Liver (tissue), 9 donors: ENCODE measurements around the gene CEL. TPM values are rescaled to one million over a fixed set of nuclear protein-coding genes. Genes with fewer than 3 reads are reported as not detected.

Source experiments
- DNase-seq: peaks from one replicate; pipeline ENCODE4 v3.0.0-alpha.2; 2017; ENCODE audit warnings: low spot score
- H3K27ac ChIP-seq, 2 donors: one replicate each; pipeline ENCODE4 v1.7.0; 2013; ENCODE audit warnings: inconsistent platforms in 2 of 2, low read length in 2 of 2, control low read depth in 1 of 2, low read depth in 1 of 2, mild to moderate bottlenecking in 1 of 2
- H3K27me3 ChIP-seq, 4 donors: one replicate each; pipeline versions ENCODE4 v1.6.1 to v1.7.0; 2013; ENCODE audit warnings: low read length in 3 of 4, inconsistent platforms in 1 of 4, mild to moderate bottlenecking in 1 of 4, moderate library complexity in 1 of 4; ENCODE audit not compliant: control insufficient read depth in 4 of 4, insufficient read depth in 4 of 4
- H3K36me3 ChIP-seq, 4 donors: one replicate each; pipeline versions ENCODE4 v1.6.1 to v1.7.0; 2013; ENCODE audit warnings: low read length in 3 of 4, mild to moderate bottlenecking in 3 of 4, low read depth in 1 of 4, moderate library complexity in 1 of 4; ENCODE audit not compliant: control insufficient read depth in 4 of 4, insufficient read depth in 3 of 4
- H3K4me1 ChIP-seq, 4 donors: one replicate each; pipeline versions ENCODE4 v1.6.1 to v1.7.0; 2013; ENCODE audit warnings: low read length in 3 of 4, mild to moderate bottlenecking in 3 of 4, moderate library complexity in 1 of 4; ENCODE audit not compliant: control insufficient read depth in 4 of 4, insufficient read depth in 4 of 4
- H3K4me3 ChIP-seq, 3 donors: one replicate each; pipeline versions ENCODE4 v1.6.1 to v1.7.0; 2013; ENCODE audit warnings: low read length in 3 of 3, control low read depth in 1 of 3, low read depth in 1 of 3, mild to moderate bottlenecking in 1 of 3
- H3K9ac ChIP-seq, 2 donors: one replicate each; pipeline ENCODE4 v1.7.0; 2013; ENCODE audit warnings: low read length in 2 of 2, mild to moderate bottlenecking in 2 of 2, moderate library complexity in 2 of 2, control low read depth in 1 of 2, low read depth in 1 of 2
- H3K9me3 ChIP-seq, 4 donors: one replicate each; pipeline versions ENCODE4 v1.6.1 to v1.7.0; 2013; ENCODE audit warnings: low read length in 3 of 4; ENCODE audit not compliant: control insufficient read depth in 4 of 4
- ATF3 ChIP-seq: IDR thresholded peaks from 2 replicates; pipeline ENCODE4 v1.6.1; 2016; ENCODE audit warnings: antibody characterized with exemption
- FOXA1 ChIP-seq: IDR thresholded peaks from 2 replicates; pipeline ENCODE4 v1.6.1; 2016; ENCODE audit warnings: antibody characterized with exemption
- FOXA2 ChIP-seq: IDR thresholded peaks from 2 replicates; pipeline ENCODE4 v1.6.1; 2016; ENCODE audit warnings: antibody characterized with exemption
- GABPA ChIP-seq, 2 donors: IDR thresholded peaks in 1 of 2; conservative IDR thresholded peaks in 1 of 2; 2 replicates each; pipeline ENCODE4 v1.6.1; 2016; ENCODE audit warnings: antibody characterized with exemption in 2 of 2, mild to moderate bottlenecking in 1 of 2, moderate library complexity in 1 of 2
- HNF4A ChIP-seq, 2 donors: conservative IDR thresholded peaks; 2 replicates each; pipeline ENCODE4 v1.6.1; 2016; ENCODE audit warnings: antibody characterized with exemption in 2 of 2, mild to moderate bottlenecking in 2 of 2
- HNF4G ChIP-seq: IDR thresholded peaks from 2 replicates; pipeline ENCODE4 v1.6.1; 2016; ENCODE audit warnings: antibody characterized with exemption
- JUND ChIP-seq, 2 donors: IDR thresholded peaks; 2 replicates each; pipeline ENCODE4 v1.6.1; 2016; ENCODE audit warnings: antibody characterized with exemption in 2 of 2
- RAD21 ChIP-seq, 2 donors: IDR thresholded peaks; 2 replicates each; pipeline ENCODE4 v1.6.1; 2016; ENCODE audit warnings: antibody characterized with exemption in 2 of 2, mild to moderate bottlenecking in 2 of 2
- RXRA ChIP-seq, 2 donors: IDR thresholded peaks; 2 replicates each; pipeline ENCODE4 v1.6.1; 2017 to 2018; ENCODE audit warnings: antibody characterized with exemption in 2 of 2, mild to moderate bottlenecking in 1 of 2
- TAF1 ChIP-seq: conservative IDR thresholded peaks from 2 replicates; pipeline ENCODE4 v1.6.1; 2016; ENCODE audit warnings: antibody characterized with exemption, mild to moderate bottlenecking
- YY1 ChIP-seq: IDR thresholded peaks from 2 replicates; pipeline ENCODE4 v1.6.1; 2016; ENCODE audit warnings: antibody characterized with exemption, mild to moderate bottlenecking
- ZBTB33 ChIP-seq: IDR thresholded peaks from 2 replicates; pipeline ENCODE4 v1.6.1; 2016; ENCODE audit warnings: antibody characterized with exemption
- WGBS: extraction: QIAGEN DNeasy Blood & Tissue Kit; methylation state at CpG from one replicate; pipeline ENCODE4 v1.1.7; 2013; 5-methylcytosine and 5-hydroxymethylcytosine counted together
- polyA plus RNA-seq, 2 donors: library from polyadenylated mRNA; stranded (reverse) in 1 of 2; unstranded in 1 of 2; fragments of 200-250 nt in 1 of 2; fragments of >200 nt in 1 of 2; fragmentation: Nextera tagmentation in 1 of 2; extraction: Ambion mirVana in 1 of 2; gene quantifications; one replicate each; pipeline versions ENCODE4 v1.2.1 to v1.2.3, GENCODE V29; 2013 to 2015
- total RNA-seq, 2 donors: library from RNA; depleted of rRNA; stranded (reverse); fragments of >200 nt; gene quantifications; one replicate each; pipeline ENCODE4 v1.2.3, GENCODE V29; 2014
- TF ChIP-seq, protein P1 (sequence below): IDR thresholded peaks from 2 replicates; pipeline ENCODE4 v1.6.1; 2016; ENCODE audit warnings: antibody characterized with exemption
- TF ChIP-seq, protein P2 (sequence below): IDR thresholded peaks from 2 replicates; pipeline ENCODE4 v1.6.1; 2016; ENCODE audit warnings: antibody characterized with exemption, mild to moderate bottlenecking
- TF ChIP-seq, protein P3 (sequence below): fragments of 150-350 bp; IDR thresholded peaks from 2 replicates; pipeline ENCODE4 v1.5.1; 2017; ENCODE audit warnings: improper control_type of control experiment, low read depth, low read length; ENCODE audit not compliant: missing input control
- donor health status: healthy.
- donor health status: healthy.
- donor health status: healthy.
- donor health status: healthy.
- donor health status: healthy.

The CEL gene
- total and polyA plus RNA-seq, 4 donors: 0.08 to 0.25 (median 0.09) TPM; not detected in 1

DNA sequence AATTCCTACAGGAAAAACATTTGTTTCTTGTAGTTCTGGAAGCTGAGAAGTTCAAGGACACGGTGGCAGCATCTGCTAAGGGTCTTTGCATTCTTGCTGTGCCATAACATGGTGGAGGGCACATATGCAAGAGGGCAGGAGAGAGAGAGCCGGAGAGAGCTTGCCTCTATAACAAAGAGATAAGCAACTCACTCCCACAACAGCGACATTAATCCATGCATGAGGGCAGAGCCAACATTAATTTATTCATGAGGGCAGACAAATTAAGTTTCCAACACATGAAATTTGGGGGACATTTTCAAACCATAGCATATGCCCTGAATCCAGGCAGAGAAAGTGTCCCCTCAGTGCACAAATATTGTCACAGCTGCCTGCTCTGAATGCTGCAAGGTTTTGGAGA lies 35.4 kb upstream of the CEL start:
- TF ChIP-seq ZBTB33: no peak
- TF ChIP-seq JUND (IDR thresholded peaks at IDR 0.05): no peak
- no peak for TF ChIP-seq YY1
- no peak for TF ChIP-seq RAD21 (IDR thresholded peaks at IDR 0.05)
- no peak for TF ChIP-seq ATF3
- TF ChIP-seq FOXA1: no peak
- no peak for TF ChIP-seq HNF4A (conservative IDR thresholded peaks at IDR 0.05)
- TF ChIP-seq, protein P1, sequence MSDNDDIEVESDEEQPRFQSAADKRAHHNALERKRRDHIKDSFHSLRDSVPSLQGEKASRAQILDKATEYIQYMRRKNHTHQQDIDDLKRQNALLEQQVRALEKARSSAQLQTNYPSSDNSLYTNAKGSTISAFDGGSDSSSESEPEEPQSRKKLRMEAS: no peak
- TF ChIP-seq RXRA (IDR thresholded peaks at IDR 0.05): no peak
- TF ChIP-seq TAF1: no peak
- TF ChIP-seq, protein P2, sequence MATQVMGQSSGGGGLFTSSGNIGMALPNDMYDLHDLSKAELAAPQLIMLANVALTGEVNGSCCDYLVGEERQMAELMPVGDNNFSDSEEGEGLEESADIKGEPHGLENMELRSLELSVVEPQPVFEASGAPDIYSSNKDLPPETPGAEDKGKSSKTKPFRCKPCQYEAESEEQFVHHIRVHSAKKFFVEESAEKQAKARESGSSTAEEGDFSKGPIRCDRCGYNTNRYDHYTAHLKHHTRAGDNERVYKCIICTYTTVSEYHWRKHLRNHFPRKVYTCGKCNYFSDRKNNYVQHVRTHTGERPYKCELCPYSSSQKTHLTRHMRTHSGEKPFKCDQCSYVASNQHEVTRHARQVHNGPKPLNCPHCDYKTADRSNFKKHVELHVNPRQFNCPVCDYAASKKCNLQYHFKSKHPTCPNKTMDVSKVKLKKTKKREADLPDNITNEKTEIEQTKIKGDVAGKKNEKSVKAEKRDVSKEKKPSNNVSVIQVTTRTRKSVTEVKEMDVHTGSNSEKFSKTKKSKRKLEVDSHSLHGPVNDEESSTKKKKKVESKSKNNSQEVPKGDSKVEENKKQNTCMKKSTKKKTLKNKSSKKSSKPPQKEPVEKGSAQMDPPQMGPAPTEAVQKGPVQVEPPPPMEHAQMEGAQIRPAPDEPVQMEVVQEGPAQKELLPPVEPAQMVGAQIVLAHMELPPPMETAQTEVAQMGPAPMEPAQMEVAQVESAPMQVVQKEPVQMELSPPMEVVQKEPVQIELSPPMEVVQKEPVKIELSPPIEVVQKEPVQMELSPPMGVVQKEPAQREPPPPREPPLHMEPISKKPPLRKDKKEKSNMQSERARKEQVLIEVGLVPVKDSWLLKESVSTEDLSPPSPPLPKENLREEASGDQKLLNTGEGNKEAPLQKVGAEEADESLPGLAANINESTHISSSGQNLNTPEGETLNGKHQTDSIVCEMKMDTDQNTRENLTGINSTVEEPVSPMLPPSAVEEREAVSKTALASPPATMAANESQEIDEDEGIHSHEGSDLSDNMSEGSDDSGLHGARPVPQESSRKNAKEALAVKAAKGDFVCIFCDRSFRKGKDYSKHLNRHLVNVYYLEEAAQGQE: no peak
- TF ChIP-seq, protein P3, sequence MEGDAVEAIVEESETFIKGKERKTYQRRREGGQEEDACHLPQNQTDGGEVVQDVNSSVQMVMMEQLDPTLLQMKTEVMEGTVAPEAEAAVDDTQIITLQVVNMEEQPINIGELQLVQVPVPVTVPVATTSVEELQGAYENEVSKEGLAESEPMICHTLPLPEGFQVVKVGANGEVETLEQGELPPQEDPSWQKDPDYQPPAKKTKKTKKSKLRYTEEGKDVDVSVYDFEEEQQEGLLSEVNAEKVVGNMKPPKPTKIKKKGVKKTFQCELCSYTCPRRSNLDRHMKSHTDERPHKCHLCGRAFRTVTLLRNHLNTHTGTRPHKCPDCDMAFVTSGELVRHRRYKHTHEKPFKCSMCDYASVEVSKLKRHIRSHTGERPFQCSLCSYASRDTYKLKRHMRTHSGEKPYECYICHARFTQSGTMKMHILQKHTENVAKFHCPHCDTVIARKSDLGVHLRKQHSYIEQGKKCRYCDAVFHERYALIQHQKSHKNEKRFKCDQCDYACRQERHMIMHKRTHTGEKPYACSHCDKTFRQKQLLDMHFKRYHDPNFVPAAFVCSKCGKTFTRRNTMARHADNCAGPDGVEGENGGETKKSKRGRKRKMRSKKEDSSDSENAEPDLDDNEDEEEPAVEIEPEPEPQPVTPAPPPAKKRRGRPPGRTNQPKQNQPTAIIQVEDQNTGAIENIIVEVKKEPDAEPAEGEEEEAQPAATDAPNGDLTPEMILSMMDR: no peak
- no peak for TF ChIP-seq FOXA2
- Histone ChIP-seq H3K9me3 (no peaks in the 10 kb centered on the region), H3K36me3 (no peaks in the 10 kb centered on the region), H3K4me3 (no peak overlapping the region), H3K9ac (no peak overlapping the region), H3K4me1 (peaks cover 0 to 17% (median 12%) of the 10 kb centered on the region in 4 donors), H3K27me3 (no peaks in the 10 kb centered on the region), H3K27ac (no peak overlapping the region)
- WGBS: 56% methylated on average over 3 of the region's 3 CpGs
- DNase-seq: no peak

- Histone ChIP-seq H3K4me3 (no peak overlapping the region), H3K9me3 (no peaks in the 10 kb centered on the region), H3K4me1 (peaks cover 0 to 22% (median 17%) of the 10 kb centered on the region in 4 donors), H3K27ac (no peak overlapping the region), H3K9ac (no peak overlapping the region), H3K36me3 (no peaks in the 10 kb centered on the region), H3K27me3 (no peaks in the 10 kb centered on the region)
- WGBS: 42% methylated on average over 5 of the region's 5 CpGs
- no peak for DNase-seq
- TF ChIP-seq HNF4A (conservative IDR thresholded peaks at IDR 0.05): no peak
- TF ChIP-seq YY1: no peak
- TF ChIP-seq RXRA (IDR thresholded peaks at IDR 0.05): no peak
- TF ChIP-seq ZBTB33: no peak
- TF ChIP-seq, protein P3: no peak
- TF ChIP-seq ATF3: no peak
- no peak for TF ChIP-seq HNF4G
- no peak for TF ChIP-seq FOXA2
- TF ChIP-seq, protein P1: no peak
- no peak for TF ChIP-seq JUND (IDR thresholded peaks at IDR 0.05)
- no peak for TF ChIP-seq GABPA (IDR thresholded peaks at IDR 0.05 in 1 of 2, conservative IDR thresholded peaks at IDR 0.05 in 1 of 2)
Measured at GRCh38 chr9:133027134-133027533, 34.6 kb upstream of the CEL start.
